ENCODE measurements around the gene MAP2K5.

MAP2K5 gene

DNA sequence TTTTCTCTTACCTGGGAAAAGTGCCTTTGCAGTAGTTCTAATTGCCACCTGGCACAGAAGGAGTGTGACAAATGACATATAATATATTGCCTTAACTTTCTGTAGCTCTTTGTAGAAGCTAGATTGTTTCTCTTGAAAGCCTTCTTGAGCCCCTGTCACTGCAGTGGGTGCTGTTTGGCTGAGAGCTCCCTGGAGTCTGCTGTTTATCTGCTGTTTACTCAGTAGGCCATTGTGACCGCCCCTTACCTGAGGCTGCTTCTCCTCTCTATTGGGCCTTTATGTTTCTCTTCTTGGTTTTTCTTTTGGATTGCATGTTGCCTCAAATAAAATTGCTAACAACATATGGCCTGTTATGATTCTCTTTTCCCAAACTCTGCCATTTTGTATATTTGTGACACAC lies 16.7 kb downstream of the MAP2K5 start:
- Histone ChIP-seq H3K4me3 (no peak overlapping the region), H3K27ac (no peak overlapping the region), H3K9me3 (ENCODE audit: low read depth, low read length) (0 out of 2 replicates have a peak, but pooled peaks cover 5% of the 10 kb centered on the region), H3K9ac (ENCODE audit: insufficient read length) (no peak overlapping the region), H3K36me3 (ENCODE audit: insufficient read depth, low read length) (peaks cover 28% of the 10 kb centered on the region)
- DNase-seq (ENCODE audit: low read depth, low spot score): no peak
- TF ChIP-seq POLR2AphosphoS5 (IDR thresholded peaks at IDR 0.05; ENCODE audit: borderline replicate concordance, low read depth, low read length): no peak
- TF ChIP-seq FOXP2 (optimal IDR thresholded peaks at IDR 0.05; ENCODE audit: control extremely low read depth, extremely low read length, insufficient read depth): no peak
- no peak for TF ChIP-seq EZH2 (IDR thresholded peaks at IDR 0.05)

DNA sequence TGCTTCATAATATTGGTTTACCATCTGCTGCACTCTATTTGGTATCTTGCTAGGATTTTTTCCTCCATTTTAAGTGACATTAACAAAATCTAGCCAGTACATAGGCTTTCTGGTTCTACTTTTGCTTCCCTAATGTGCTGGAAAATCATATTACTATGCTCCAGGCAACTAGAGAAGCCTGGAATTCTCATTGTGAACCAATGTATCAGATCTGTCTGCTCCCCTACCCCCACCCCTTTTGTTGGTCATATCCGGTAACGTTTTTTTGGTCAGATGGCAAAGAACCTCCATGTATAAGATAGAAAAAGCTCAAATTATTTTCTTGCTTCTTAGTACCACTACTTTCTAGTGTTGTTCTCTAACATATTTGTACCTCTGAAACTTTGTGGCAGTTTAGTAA lies 17.1 kb downstream of the MAP2K5 start:
- no peak for DNase-seq (ENCODE audit: low read depth, low spot score)
- Histone ChIP-seq H3K27ac (no peak overlapping the region), H3K9me3 (ENCODE audit: low read depth, low read length) (0 out of 2 replicates have a peak, but pooled peaks cover 5% of the 10 kb centered on the region), H3K4me3 (no peak overlapping the region), H3K36me3 (ENCODE audit: insufficient read depth, low read length) (peaks cover 28% of the 10 kb centered on the region), H3K9ac (ENCODE audit: insufficient read length) (no peak overlapping the region)
- no peak for TF ChIP-seq EZH2 (IDR thresholded peaks at IDR 0.05)
- TF ChIP-seq POLR2AphosphoS5 (IDR thresholded peaks at IDR 0.05; ENCODE audit: borderline replicate concordance, low read depth, low read length): no peak

DNA sequence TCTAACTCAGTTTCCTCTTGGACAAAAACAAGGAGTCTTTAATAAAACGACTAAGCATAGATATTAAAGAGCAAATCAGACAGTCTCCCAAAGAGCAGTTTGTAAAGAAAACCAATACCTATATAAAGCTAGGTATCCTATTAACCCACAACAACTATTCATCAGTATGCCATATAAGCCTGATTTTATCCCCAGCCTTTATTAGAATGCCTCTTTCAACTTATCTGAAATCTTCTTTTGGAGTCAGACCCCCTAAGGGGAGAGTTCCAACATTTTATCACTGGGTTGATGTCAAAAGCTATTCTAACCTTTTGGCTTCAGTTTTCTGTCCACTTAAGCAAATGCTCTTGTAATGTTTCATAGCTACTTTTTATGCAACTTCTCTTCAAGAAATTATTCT lies 17.8 kb downstream of the MAP2K5 start:
- no peak overlapping the region for H3K9ac ChIP-seq (ENCODE audit: insufficient read length)
- TF ChIP-seq FOXP2 (optimal IDR thresholded peaks at IDR 0.05; ENCODE audit: control extremely low read depth, extremely low read length, insufficient read depth) (no peak), EZH2 (IDR thresholded peaks at IDR 0.05) (no peak), POLR2AphosphoS5 (IDR thresholded peaks at IDR 0.05; ENCODE audit: borderline replicate concordance, low read depth, low read length) (no peak)
- H3K27ac ChIP-seq: no peak overlapping the region
- no peak overlapping the region for H3K4me3 ChIP-seq
- H3K36me3 ChIP-seq (ENCODE audit: insufficient read depth, low read length): peaks cover 28% of the 10 kb centered on the region
- 0 out of 2 replicates have a peak, but pooled peaks cover 5% of the 10 kb centered on the region for H3K9me3 ChIP-seq (ENCODE audit: low read depth, low read length)
- no peak for DNase-seq (ENCODE audit: low read depth, low spot score)

DNA sequence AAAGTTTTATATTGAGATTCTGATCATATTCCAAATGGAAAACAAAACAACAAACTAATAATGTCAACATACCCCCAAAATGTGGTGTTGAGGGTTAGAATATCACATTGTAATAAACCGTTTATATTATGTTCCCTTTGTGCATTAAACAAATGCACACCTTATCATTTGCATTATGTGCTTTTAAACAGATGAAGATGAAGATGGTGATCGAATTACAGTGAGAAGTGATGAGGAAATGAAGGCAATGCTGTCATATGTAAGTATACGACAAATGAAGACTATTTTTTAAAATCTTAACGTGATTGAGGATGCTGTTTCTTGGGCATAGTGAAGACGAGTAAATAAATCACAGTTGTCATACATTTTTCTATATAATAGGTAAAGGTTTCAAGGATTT lies 20.6 kb downstream of the MAP2K5 start:
- no peak for DNase-seq (ENCODE audit: low read depth, low spot score)
- peak overlapping the region; percentile 5; the same call in 1 of the 2 replicates for H3K27ac ChIP-seq
- peaks cover 26% of the 10 kb centered on the region for H3K36me3 ChIP-seq (ENCODE audit: insufficient read depth, low read length)
- H3K9ac ChIP-seq (ENCODE audit: insufficient read length): no peak overlapping the region
- H3K4me3 ChIP-seq: no peak overlapping the region
- no peak for TF ChIP-seq POLR2AphosphoS5 (IDR thresholded peaks at IDR 0.05; ENCODE audit: borderline replicate concordance, low read depth, low read length)
- TF ChIP-seq FOXP2 (optimal IDR thresholded peaks at IDR 0.05; ENCODE audit: control extremely low read depth, extremely low read length, insufficient read depth): no peak
- TF ChIP-seq EZH2 (IDR thresholded peaks at IDR 0.05): no peak
- 0 out of 2 replicates have a peak, but pooled peaks cover 5% of the 10 kb centered on the region for H3K9me3 ChIP-seq (ENCODE audit: low read depth, low read length)

DNA sequence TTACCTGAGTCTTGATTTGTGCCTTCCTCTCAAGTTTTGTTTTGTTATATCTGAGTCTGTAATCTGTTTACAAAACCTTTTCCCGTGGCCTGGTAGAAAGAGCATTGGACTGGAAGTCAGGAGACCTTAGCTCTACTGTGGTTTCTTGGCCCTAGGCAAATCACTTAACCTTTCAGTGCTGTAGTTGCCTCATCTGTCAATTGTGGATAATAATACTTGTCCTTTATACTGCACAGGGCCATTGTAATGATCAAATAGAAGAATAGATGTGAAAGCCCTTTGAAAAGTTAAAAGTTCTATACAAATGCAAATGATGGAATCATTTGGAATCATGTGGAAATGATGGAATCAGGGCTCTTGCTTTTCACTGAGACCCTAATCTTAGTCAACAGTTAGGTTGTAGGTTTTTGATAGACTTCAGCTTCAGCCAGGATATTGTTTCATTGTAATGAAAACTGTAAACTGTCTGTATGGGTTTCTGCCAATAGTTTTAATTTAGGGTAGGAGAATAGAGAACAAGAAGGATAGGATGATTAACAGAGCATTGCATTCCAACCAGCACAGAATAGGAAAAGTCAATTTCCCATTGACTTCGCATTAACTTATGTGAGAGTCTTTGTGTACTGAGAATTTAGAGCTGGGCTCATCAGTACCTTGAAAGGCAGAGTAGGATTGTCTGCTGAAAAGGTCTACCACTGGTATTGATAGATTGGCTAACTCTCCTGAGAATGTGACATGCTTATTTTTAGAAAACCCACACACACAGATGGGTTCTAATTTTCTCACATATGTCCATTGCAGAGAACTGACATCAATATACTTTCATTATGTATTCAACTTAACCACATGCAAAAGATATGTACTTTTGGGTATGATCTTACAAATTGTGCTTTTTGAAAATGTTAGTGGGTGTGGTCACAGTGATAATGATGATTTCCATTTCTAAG lies 21.8 kb downstream of the MAP2K5 start:
- H3K9me3 ChIP-seq (ENCODE audit: low read depth, low read length): 0 out of 2 replicates have a peak, but pooled peaks cover 4% of the 10 kb centered on the region
- no peak overlapping the region for H3K4me3 ChIP-seq
- no peak overlapping the region for H3K9ac ChIP-seq (ENCODE audit: insufficient read length)
- TF ChIP-seq POLR2AphosphoS5 (IDR thresholded peaks at IDR 0.05; ENCODE audit: borderline replicate concordance, low read depth, low read length) (no peak), EZH2 (IDR thresholded peaks at IDR 0.05) (no peak), FOXP2 (optimal IDR thresholded peaks at IDR 0.05; ENCODE audit: control extremely low read depth, extremely low read length, insufficient read depth) (no peak)
- peaks cover 13% of the 10 kb centered on the region for H3K36me3 ChIP-seq (ENCODE audit: insufficient read depth, low read length)
- no peak for DNase-seq (ENCODE audit: low read depth, low spot score)
- no peak overlapping the region for H3K27ac ChIP-seq

DNA sequence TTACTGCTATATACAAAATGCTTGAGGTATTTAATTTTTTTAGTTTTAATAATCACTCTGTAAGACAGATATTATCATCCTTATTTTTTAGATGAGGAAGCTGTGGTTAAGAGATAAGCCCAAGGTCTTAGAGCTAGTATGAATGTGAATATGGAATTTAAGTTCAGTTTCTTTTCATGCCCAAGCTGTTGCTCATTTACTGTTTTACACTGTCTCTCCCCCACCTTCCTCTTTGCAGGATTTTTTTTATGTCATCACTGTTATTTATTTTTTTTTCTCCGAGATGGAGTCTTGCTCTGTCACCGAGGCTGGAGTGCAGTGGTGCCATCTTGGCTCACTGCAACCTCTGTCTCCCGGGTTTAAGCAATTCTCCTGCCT lies 22.5 kb downstream of the MAP2K5 start:
- H3K9me3 ChIP-seq (ENCODE audit: low read depth, low read length): no peaks in the 10 kb centered on the region
- no peak overlapping the region for H3K27ac ChIP-seq
- TF ChIP-seq FOXP2 (optimal IDR thresholded peaks at IDR 0.05; ENCODE audit: control extremely low read depth, extremely low read length, insufficient read depth) (no peak), POLR2AphosphoS5 (IDR thresholded peaks at IDR 0.05; ENCODE audit: borderline replicate concordance, low read depth, low read length) (no peak), EZH2 (IDR thresholded peaks at IDR 0.05) (no peak)
- H3K9ac ChIP-seq (ENCODE audit: insufficient read length): no peak overlapping the region
- DNase-seq (ENCODE audit: low read depth, low spot score): no peak
- H3K36me3 ChIP-seq (ENCODE audit: insufficient read depth, low read length): peaks cover 7% of the 10 kb centered on the region
- H3K4me3 ChIP-seq: no peak overlapping the region

DNA sequence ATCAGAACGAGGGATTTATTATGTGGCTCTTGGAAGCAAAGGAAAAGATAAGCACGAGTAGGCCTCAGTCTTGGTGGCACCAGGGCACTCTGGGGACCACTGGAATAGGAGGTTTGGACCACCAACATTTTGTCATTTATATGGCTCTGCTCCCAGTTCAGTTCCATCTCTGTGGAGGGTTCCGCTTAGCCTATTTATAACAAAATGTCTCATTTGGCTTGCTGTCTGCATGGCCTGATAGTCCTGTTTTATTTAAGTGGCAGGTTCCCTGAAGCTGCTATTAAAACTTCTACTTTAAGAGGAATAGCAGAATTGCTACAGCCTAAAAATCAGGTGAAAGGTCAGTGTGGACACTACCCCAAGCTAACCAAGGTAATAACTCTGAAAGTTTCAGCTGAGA lies 27.2 kb downstream of the MAP2K5 start:
- Histone ChIP-seq H3K9me3 (ENCODE audit: low read depth, low read length) (no peaks in the 10 kb centered on the region), H3K27ac (no peak overlapping the region), H3K36me3 (ENCODE audit: insufficient read depth, low read length) (no peaks in the 10 kb centered on the region), H3K9ac (ENCODE audit: insufficient read length) (no peak overlapping the region), H3K4me3 (no peak overlapping the region)
- no peak for DNase-seq (ENCODE audit: low read depth, low spot score)
- TF ChIP-seq FOXP2 (optimal IDR thresholded peaks at IDR 0.05; ENCODE audit: control extremely low read depth, extremely low read length, insufficient read depth): no peak
- no peak for TF ChIP-seq EZH2 (IDR thresholded peaks at IDR 0.05)
- no peak for TF ChIP-seq POLR2AphosphoS5 (IDR thresholded peaks at IDR 0.05; ENCODE audit: borderline replicate concordance, low read depth, low read length)

DNA sequence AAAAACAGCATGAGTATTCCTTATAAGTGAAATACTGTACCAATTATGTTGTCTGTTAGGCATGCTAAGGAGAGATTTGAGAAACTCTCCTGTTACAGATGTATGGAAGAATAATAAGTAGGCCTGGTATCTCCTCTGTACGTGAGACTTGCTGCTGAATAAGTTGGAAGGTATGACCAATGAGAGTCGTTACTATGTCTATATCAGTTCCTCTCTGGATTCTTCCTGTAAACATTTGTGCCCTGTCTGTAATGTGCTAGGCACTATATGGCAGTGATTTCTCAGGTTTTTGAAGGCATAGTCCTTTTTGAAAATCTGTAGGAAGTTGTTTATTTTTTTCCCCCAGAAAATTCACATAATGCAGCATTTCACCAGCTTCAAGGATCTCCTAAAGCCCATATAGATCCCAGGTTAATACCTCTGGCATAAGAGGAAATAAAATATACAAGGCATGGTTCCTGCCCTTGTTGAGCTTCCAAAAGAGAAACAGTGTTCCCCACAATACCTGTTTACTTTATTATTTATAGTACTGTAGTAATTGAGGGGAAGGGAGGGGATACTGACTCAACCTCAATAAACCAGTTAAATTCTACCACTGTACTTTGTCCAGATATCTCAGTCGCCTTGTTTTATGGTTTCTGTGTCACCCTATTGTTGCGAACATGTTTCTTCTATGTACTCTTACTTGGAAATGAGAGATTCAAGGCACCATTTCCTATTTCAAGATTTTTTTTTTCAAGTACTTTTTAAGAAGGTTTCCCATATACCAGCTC lies 28.6 kb downstream of the MAP2K5 start:
- no peak overlapping the region for H3K4me3 ChIP-seq
- no peak for DNase-seq (ENCODE audit: low read depth, low spot score)
- no peak overlapping the region for H3K9ac ChIP-seq (ENCODE audit: insufficient read length)
- no peaks in the 10 kb centered on the region for H3K36me3 ChIP-seq (ENCODE audit: insufficient read depth, low read length)
- H3K9me3 ChIP-seq (ENCODE audit: low read depth, low read length): no peaks in the 10 kb centered on the region
- no peak overlapping the region for H3K27ac ChIP-seq
- TF ChIP-seq EZH2 (IDR thresholded peaks at IDR 0.05) (no peak), FOXP2 (optimal IDR thresholded peaks at IDR 0.05; ENCODE audit: control extremely low read depth, extremely low read length, insufficient read depth) (no peak), POLR2AphosphoS5 (IDR thresholded peaks at IDR 0.05; ENCODE audit: borderline replicate concordance, low read depth, low read length) (no peak)

Measured in SK-N-MC (cell line).